Thymus (tissue), 11 donors: Measurements from ENCODE around the gene ADGRG1. TPM values are rescaled to one million over a fixed set of nuclear protein-coding genes. Genes with fewer than 3 reads are reported as not detected.

Experiments used
- DNase-seq, 9 donors: peaks; one replicate each; pipeline ENCODE4 v3.0.0-alpha.2; 2013; ENCODE audit warnings: low spot score in 9 of 9, low read depth in 6 of 9, missing footprints in 1 of 9
- H3K27ac ChIP-seq, 2 donors: one replicate each; pipeline ENCODE4 v1.5.1; 2013; ENCODE audit warnings: control low read depth in 1 of 2, low read depth in 1 of 2, low read length in 1 of 2, mild to moderate bottlenecking in 1 of 2, moderate library complexity in 1 of 2
- H3K27me3 ChIP-seq, 2 donors: one replicate each; pipeline ENCODE4 v1.5.1; 2013; ENCODE audit warnings: low read length in 1 of 2; ENCODE audit not compliant: control insufficient read depth in 2 of 2, insufficient read depth in 1 of 2
- H3K36me3 ChIP-seq, 2 donors: one replicate each; pipeline ENCODE4 v1.5.1; 2013; ENCODE audit warnings: low read length in 1 of 2, mild to moderate bottlenecking in 1 of 2, moderate library complexity in 1 of 2; ENCODE audit not compliant: control insufficient read depth in 2 of 2, insufficient read depth in 2 of 2
- H3K4me1 ChIP-seq, 2 donors: one replicate each; pipeline ENCODE4 v1.5.1; 2013; ENCODE audit warnings: low read length in 2 of 2; ENCODE audit not compliant: control insufficient read depth in 2 of 2, insufficient read depth in 2 of 2
- H3K4me3 ChIP-seq, 2 donors: one replicate each; pipeline ENCODE4 v1.5.1; 2013; ENCODE audit warnings: low read length in 2 of 2, control low read depth in 1 of 2, mild to moderate bottlenecking in 1 of 2
- H3K9me3 ChIP-seq, 2 donors: one replicate each; pipeline ENCODE4 v1.5.1; 2013; ENCODE audit warnings: low read length in 1 of 2, mild to moderate bottlenecking in 1 of 2; ENCODE audit not compliant: control insufficient read depth in 2 of 2, insufficient read depth in 1 of 2
- WGBS: extraction: QIAGEN DNeasy Blood & Tissue Kit; methylation state at CpG from one replicate; pipeline ENCODE4 v1.1.7; 2013; 5-methylcytosine and 5-hydroxymethylcytosine counted together
- polyA plus RNA-seq: library from polyadenylated mRNA; stranded (reverse); fragments of 200-250 nt; gene quantifications from one replicate; pipeline ENCODE4 v1.2.3, GENCODE V29; 2013
- total RNA-seq: library from RNA; stranded (reverse); fragments of 120-200 nt; gene quantifications from one replicate; pipeline ENCODE4 v1.2.4, GENCODE V29; 2013
- donor health status: healthy.

The ADGRG1 gene
- total and polyA plus RNA-seq, 2 donors, result 5.1 to 15.7 TPM

- no peaks in the 10 kb centered on the region for H3K36me3 ChIP-seq
- H3K27me3 ChIP-seq, result peaks cover 0 to 25% of the 10 kb centered on the region in 2 donors
- H3K4me1 ChIP-seq, result peaks cover 14 to 56% of the 10 kb centered on the region in 2 donors
- no peak for DNase-seq
- H3K4me3 ChIP-seq, result peak overlapping the region in 1 of 2 donors; percentile 13
- no peak overlapping the region for H3K27ac ChIP-seq
- peaks cover 0 to 2% of the 10 kb centered on the region in 2 donors for H3K9me3 ChIP-seq
- 19% methylated on average over 22 of the region's 22 CpGs for WGBS
Observed at GRCh38 chr16:57629516-57630406, 1.3 kb downstream of the ADGRG1 start.

GRCh38 chr16:57630407-57630797 lies 2.0 kb downstream of the ADGRG1 start:
- H3K27me3 ChIP-seq, result peaks cover 0 to 25% of the 10 kb centered on the region in 2 donors
- no peak overlapping the region for H3K4me3 ChIP-seq
- H3K9me3 ChIP-seq, result peaks cover 0 to 2% of the 10 kb centered on the region in 2 donors
- WGBS, result 67% methylated on average over 10 of the region's 10 CpGs
- DNase-seq, result no peak
- no peaks in the 10 kb centered on the region for H3K36me3 ChIP-seq
- no peak overlapping the region for H3K27ac ChIP-seq
- H3K4me1 ChIP-seq, result peaks cover 14 to 56% of the 10 kb centered on the region in 2 donors

GRCh38 chr16:57630931-57631845 lies 2.8 kb downstream of the ADGRG1 start:
- H3K9me3 ChIP-seq, result peaks cover 0 to 2% of the 10 kb centered on the region in 2 donors
- peaks cover 0 to 25% of the 10 kb centered on the region in 2 donors for H3K27me3 ChIP-seq
- 83% methylated on average over 21 of the region's 21 CpGs for WGBS
- H3K27ac ChIP-seq, result no peak overlapping the region
- DNase-seq, result no peak
- H3K36me3 ChIP-seq, result no peaks in the 10 kb centered on the region
- no peak overlapping the region for H3K4me3 ChIP-seq
- peaks cover 14 to 53% of the 10 kb centered on the region in 2 donors for H3K4me1 ChIP-seq

GRCh38 chr16:57632568-57632967 lies 4.1 kb downstream of the ADGRG1 start:
- peaks cover 0 to 2% of the 10 kb centered on the region in 2 donors for H3K9me3 ChIP-seq
- H3K36me3 ChIP-seq, result no peaks in the 10 kb centered on the region
- H3K27ac ChIP-seq, result no peak overlapping the region
- H3K4me3 ChIP-seq, result no peak overlapping the region
- H3K4me1 ChIP-seq, result peaks cover 14 to 64% of the 10 kb centered on the region in 2 donors
- peaks cover 0 to 25% of the 10 kb centered on the region in 2 donors for H3K27me3 ChIP-seq
- 53% methylated on average over 15 of the region's 15 CpGs for WGBS
- DNase-seq, result no peak

- 97% methylated on average over 11 of the region's 11 CpGs for WGBS
- H3K27ac ChIP-seq, result no peak overlapping the region
- H3K36me3 ChIP-seq, result no peaks in the 10 kb centered on the region
- H3K9me3 ChIP-seq, result peaks cover 0 to 2% of the 10 kb centered on the region in 2 donors
- peaks cover 0 to 18% of the 10 kb centered on the region in 2 donors for H3K27me3 ChIP-seq
- H3K4me3 ChIP-seq, result no peak overlapping the region
- H3K4me1 ChIP-seq, result peaks cover 11 to 67% of the 10 kb centered on the region in 2 donors
- no peak for DNase-seq
Observed at GRCh38 chr16:57633383-57634064, 5.1 kb downstream of the ADGRG1 start.

- 84% methylated on average over 4 of the region's 4 CpGs for WGBS
- peaks cover 11 to 68% of the 10 kb centered on the region in 2 donors for H3K4me1 ChIP-seq
- no peak overlapping the region for H3K4me3 ChIP-seq
- no peaks in the 10 kb centered on the region for H3K36me3 ChIP-seq
- DNase-seq, result no peak
- peaks cover 0 to 2% of the 10 kb centered on the region in 2 donors for H3K9me3 ChIP-seq
- peaks cover 0 to 14% of the 10 kb centered on the region in 2 donors for H3K27me3 ChIP-seq
- no peak overlapping the region for H3K27ac ChIP-seq
Observed at GRCh38 chr16:57634171-57634570, 5.7 kb downstream of the ADGRG1 start.

GRCh38 chr16:57635266-57636097 lies 7.1 kb downstream of the ADGRG1 start:
- peaks cover 0 to under 1% of the 10 kb centered on the region in 2 donors for H3K27me3 ChIP-seq
- H3K4me3 ChIP-seq, result no peak overlapping the region
- no peak for DNase-seq
- H3K27ac ChIP-seq, result no peak overlapping the region
- no peaks in the 10 kb centered on the region for H3K36me3 ChIP-seq
- H3K9me3 ChIP-seq, result peaks cover 0 to 2% of the 10 kb centered on the region in 2 donors
- peaks cover 15 to 68% of the 10 kb centered on the region in 2 donors for H3K4me1 ChIP-seq
- 89% methylated on average over 16 of the region's 16 CpGs for WGBS

GRCh38 chr16:57636184-57636583 lies 7.8 kb downstream of the ADGRG1 start:
- WGBS, result 97% methylated on average over 5 of the region's 5 CpGs
- no peak for DNase-seq
- Histone ChIP-seq H3K27ac (no peak overlapping the region), H3K4me3 (no peak overlapping the region), H3K9me3 (no peaks in the 10 kb centered on the region), H3K4me1 (peaks cover 16 to 68% of the 10 kb centered on the region in 2 donors), H3K27me3 (no peaks in the 10 kb centered on the region), H3K36me3 (no peaks in the 10 kb centered on the region)
